Fibroblast of upper back skin (primary cell): Measurements from ENCODE around the gene ULK4.
A peak's percentile ranks its signal among the peaks of the same experiment; 100 is the strongest.
"Not testable (repeated sequence)": the region's sequence is repeated elsewhere in the genome, so short reads cannot be mapped to it uniquely, and the experiment has no call there.

Experiments
- DNase-seq: peaks from one replicate; pipeline ENCODE4 v3.0.0-alpha.2; 2013

ULK4 gene

GRCh38 chr3:41683666-41684350 is 278.1 kb downstream of the ULK4 start:
- DNase-seq, result peak; percentile 67

DNA sequence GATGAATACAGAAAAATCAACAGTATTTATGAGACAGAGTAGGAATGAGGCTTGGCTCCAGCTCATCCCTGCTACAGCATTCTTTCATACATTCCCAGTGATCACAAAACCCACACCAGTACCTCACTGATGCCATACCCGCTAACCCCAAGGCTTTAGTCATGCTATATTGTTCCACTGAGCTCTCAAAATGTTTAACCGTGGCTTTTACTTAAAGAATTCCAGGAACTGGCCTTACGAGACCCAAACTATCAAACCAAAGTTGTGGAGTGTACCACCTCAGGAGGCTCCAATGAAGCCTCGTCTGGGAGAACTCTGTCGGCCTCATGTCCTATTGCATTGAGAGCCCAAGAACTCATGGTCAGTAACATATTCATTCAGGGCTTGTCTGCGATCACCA is 278.9 kb downstream of the ULK4 start:
- peak; percentile 96 for DNase-seq

DNA sequence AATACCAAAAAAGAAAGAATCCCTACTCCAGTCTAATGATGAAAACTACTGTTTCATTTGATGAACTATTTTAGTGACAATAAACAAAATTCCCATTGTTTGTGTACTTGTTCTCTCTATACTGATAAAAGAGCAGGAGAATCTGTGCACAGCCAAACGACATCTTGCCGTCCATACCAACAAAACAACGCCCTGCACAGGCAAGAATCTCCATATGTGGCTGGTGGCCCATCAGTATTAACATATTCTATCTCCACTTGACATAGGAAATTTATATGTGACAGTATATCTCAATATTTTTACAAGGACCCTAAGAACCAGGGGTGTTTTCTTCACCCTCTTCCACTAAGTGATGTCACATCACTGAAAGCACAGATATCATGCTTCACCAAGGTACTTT is 279.5 kb downstream of the ULK4 start:
- DNase-seq, result no peak

GRCh38 chr3:41681479-41681878 is 280.4 kb downstream of the ULK4 start:
- peak; percentile 98 for DNase-seq

DNA sequence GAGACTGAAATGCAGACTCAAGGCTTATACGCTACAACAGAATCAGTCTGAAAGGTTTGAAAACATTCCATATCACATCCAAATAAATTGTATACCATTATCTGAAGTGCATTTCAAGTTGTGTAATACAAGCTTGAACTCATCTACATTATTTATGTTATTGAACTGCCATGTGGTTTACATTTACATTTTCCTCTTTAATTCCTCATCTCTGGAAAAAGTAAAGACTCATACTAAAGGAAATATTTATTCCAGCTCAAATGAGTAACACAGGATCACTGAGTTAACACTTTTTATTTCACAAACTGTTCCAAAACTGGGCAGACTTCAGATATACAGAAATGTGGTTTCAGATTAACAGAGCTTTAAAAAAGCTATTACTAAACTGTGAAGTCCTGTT is 282.5 kb downstream of the ULK4 start:
- peak; percentile 57 for DNase-seq

- not testable (repeated sequence) for DNase-seq
These were observed 286.8 kb downstream of the ULK4 start for GRCh38 chr3:41675102-41675501.

- DNase-seq, result no peak
These were observed 287.5 kb downstream of the ULK4 start for GRCh38 chr3:41674449-41674848.

- peak; percentile 72 for DNase-seq
These were observed 288.3 kb downstream of the ULK4 start for GRCh38 chr3:41673650-41674049.

DNA sequence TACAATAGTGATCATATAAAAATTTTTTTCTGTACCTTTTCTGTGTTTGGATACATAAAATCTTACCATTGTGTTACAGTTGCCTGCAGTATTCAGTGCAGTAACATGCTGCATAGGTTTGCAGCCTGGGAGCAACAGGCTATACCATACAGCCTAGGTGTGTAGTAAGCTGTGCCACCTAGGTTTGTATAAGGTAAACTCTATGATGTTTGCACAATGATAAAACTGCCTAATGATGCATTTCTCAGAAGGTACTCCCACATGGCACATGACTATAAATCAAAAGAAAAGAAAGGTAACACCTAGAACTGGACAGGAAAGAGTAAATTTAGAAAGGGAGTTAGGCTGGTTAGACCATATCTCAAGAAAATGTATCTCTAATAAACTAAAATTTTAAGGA is 293.5 kb downstream of the ULK4 start:
- no peak for DNase-seq

GRCh38 chr3:41662288-41662687 is 299.6 kb downstream of the ULK4 start:
- no peak for DNase-seq

GRCh38 chr3:41661796-41662195 is 300.1 kb downstream of the ULK4 start:
- no peak for DNase-seq

- DNase-seq, result no peak
These were observed 301.4 kb downstream of the ULK4 start for GRCh38 chr3:41660510-41660909.

GRCh38 chr3:41653571-41654239 is 308.2 kb downstream of the ULK4 start:
- DNase-seq, result no peak

DNA sequence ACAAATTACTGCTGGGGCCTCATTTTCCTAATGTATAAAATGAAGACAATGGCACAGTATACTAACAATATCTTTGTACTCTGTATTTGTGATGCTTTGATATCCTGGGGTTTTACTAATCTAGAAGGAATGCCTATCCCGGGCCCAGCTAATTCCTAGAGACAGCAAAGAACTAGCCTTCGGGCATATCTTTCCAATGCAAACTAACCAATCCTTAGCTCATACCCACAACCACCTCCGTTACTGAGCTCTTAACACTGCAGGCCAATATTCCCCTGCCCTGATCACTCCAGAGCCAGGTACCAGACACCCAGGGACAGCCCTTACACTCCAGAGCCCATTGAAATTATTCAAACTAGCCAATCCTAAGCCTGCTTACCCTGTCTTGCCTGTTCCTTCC is 309.0 kb downstream of the ULK4 start:
- DNase-seq, result no peak

DNA sequence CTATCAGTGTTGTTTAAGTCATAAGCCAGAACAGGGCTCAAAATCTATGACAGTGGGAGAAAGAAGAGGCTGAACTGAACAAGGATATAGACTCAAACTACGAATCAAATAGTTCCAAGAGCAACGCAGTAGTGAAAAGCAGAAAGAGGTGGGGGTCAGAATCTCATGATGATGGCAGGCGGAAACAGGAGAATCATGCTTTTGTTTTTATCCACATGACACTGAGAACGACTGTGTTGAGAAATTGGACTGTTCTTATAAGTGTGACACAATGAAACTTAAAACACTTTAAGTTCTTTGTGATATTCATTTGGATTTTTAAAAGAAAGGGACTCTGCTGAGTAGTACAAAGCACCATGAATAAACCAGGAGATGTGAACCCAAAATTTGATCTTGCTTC is 309.4 kb downstream of the ULK4 start:
- DNase-seq, result no peak

GRCh38 chr3:41651718-41652117 is 310.2 kb downstream of the ULK4 start:
- DNase-seq, result no peak

GRCh38 chr3:41650406-41650805 is 311.5 kb downstream of the ULK4 start:
- DNase-seq, result no peak

DNA sequence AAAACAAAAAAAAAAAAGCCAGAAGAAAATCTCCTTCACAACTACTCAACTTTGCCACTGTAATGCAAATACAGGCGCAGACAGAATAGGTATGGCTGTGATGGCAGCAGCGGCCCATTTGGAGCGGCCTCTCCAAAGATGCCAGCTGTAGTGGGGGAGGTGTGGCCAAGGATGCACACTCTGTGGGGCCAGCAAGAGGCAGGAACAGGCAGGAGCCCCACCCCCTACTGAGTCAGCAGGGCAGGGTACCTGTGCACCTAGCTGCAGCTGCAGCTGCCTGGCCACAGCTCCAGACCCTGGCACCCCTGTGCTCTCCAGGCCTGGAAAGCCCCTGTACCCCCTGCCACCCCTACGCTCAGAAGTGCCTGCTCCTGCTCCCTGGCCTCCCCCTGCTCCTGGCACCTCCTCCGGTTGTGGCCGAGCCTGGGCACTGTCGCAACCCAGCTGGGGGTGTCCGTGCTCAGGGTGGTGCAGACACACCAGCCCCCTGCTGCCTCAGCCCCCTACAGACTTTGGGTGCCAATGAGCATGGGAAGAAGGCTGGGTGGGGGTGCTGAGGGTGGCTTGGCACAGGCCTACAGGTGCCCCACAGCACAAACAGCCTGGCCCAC is 312.7 kb downstream of the ULK4 start:
- no peak for DNase-seq

DNA sequence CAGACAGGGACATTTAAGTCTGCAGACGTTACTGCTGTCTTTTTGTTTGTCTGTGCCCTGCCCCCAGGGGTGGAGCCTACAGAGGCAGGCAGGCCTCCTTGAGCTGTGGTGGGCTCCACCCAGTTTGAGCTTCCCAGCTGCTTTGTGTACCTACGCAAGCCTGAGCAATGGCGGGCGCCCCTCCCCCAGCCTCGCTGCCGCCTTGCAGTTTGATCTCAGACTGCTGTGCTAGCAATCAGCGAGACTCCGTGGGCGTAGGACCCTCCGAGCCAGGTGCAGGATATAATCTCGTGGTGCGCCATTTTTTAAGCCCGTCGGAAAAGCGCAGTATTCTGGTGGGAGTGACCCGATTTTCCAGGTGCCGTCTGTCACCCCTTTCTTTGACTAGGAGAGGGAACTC is 314.2 kb downstream of the ULK4 start:
- not testable (repeated sequence) for DNase-seq

- peak; percentile 6 for DNase-seq
These were observed 321.8 kb downstream of the ULK4 start for GRCh38 chr3:41640076-41640475.

DNA sequence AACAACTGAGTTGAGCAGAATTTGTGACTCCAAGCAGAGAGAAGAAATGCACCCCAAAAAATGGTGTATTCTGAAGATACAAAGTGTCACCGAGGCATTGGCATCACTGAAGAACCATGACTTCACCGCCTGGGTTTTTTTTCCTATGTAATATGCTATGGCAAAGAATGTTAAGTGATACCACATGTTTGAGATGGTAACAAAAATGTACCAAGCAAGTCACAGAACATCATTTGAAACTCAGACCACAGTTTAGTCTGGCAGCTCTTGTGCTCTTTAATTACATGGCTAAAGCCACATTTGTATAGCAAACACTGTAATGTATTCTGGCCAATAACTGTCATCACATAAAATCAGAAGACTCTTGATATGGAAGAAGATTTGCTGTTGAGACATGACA is 323.5 kb downstream of the ULK4 start:
- DNase-seq, result peak; percentile 35

DNA sequence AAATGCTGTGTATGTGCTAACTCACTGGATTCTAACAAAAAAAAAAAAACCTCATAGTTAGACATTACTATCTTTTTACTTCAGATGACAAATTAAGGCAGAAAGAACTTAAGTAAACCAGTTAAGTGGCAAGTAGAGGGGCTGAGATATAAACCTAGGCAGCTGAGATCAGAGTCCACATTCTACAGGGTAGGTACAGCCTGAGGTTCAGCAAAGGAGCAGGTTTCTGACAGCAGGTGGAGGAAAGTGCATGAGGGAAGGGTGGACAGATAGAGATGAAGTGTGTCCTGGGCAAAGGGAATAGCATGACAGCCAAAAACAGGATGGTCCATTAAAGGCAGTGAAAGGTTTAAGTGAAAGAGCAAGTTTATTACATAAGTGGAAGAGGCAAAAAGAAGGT is 329.2 kb downstream of the ULK4 start:
- DNase-seq, result no peak

DNA sequence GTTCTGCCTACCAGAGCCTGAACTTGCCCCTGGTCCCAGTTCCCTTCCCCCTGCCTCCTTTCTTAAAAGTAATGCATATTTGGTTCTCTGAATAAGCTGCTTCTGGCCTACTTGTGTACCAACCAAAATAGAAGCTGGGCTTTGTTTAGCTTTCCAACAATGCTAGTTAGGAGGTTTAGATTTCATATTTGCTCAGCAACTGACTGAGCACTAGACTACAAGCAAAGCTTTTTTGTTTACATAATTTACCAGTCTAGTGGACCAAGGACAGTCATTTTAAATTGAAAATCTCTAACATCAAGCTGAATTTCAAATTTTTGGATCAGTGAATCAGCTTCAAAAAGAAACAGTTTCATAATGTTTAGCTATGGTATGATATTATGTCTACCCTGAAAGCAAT is 331.2 kb downstream of the ULK4 start:
- no peak for DNase-seq

DNA sequence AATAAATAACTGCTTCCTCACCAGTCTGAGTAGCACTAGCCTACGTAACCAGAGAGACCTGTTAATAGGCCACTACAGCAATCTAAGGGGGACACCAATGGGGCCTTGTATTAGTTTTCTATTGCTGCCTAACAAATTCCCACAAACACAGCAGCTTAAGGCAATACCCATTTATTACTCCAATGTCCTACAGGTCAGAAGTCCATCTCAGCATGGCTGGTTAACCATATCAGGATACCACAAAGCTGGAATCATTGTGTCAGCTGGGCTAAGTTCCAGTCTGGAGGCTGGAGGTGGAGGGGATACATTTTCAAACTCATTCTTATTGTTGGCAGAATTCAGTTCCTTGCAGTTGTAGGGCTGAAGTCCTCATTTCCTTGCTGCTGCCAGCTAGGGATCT is 331.9 kb downstream of the ULK4 start:
- no peak for DNase-seq
